Fibroblast of gingiva (primary cell): ENCODE results near the gene PACRG.

ENCODE experiments used
- DNase-seq: peaks from one replicate; pipeline ENCODE4 v3.0.0-alpha.2; 2011; ENCODE audit warnings: low read depth

The PACRG gene

GRCh38 chr6:163335056-163335455 is 607.3 kb downstream of the PACRG start:
- DNase-seq: no peak

DNA sequence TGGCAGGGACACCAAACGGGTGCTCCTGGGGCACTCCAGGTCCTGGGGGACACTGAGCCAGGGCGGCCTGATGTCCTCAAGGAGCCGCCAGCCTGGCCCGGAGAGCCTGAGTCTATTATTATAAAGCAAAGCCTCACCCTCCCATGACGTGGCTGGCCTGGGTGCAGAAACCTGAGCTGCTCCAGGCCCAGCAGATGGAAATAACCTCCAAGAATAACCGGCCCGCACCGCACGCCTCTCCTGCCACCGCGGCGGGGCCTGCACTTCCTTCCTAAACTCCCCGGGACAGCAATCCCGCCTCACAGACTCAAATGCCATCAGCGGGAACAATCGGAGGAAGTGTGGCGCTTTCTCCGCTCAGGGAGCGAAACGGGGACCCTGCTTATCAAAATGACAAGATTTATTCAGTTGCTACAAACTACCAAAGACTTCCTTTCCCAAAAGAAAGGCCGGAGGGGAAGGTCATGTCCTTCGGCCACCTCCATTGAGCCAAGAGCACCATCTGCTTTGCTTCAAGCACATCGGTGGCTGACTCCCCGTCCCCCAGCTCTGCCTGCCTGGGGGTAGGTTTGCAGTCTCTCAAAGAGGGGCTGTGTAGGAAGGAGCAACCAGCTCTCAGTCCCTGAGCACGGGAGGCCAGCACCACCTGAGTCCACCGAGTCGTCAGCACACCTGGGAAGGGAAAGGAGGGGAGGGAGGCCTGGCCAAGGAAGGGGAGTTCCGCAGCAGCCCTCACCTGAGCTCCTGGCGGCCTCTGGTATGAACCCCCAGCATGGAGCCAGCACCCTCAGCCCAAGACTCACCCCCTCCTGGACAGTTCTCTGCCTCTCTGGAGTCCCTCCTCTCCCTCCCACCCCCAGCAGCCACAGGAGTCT is 608.1 kb downstream of the PACRG start:
- no peak for DNase-seq

- no peak for DNase-seq
Measured at GRCh38 chr6:163336961-163337360, 609.2 kb downstream of the PACRG start.

DNA sequence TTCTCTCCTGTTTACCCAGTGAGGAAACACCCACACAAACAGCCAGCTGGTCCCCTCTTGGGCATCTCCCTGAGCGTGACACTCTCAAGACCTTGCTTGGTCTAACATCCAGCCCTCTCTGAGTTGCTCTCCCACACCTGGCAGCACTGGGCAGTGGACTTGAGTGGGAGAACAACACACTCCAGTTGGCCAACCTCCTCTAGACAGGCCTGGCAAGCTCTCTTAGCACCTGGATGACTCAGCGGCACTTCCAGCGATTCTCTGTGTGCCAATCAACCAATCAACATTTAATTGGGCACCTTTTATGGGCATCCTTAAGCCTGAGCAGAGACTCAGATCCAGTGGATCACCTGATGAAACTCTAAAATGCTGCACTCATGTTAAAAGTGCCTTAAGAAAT is 610.2 kb downstream of the PACRG start:
- no peak for DNase-seq

DNA sequence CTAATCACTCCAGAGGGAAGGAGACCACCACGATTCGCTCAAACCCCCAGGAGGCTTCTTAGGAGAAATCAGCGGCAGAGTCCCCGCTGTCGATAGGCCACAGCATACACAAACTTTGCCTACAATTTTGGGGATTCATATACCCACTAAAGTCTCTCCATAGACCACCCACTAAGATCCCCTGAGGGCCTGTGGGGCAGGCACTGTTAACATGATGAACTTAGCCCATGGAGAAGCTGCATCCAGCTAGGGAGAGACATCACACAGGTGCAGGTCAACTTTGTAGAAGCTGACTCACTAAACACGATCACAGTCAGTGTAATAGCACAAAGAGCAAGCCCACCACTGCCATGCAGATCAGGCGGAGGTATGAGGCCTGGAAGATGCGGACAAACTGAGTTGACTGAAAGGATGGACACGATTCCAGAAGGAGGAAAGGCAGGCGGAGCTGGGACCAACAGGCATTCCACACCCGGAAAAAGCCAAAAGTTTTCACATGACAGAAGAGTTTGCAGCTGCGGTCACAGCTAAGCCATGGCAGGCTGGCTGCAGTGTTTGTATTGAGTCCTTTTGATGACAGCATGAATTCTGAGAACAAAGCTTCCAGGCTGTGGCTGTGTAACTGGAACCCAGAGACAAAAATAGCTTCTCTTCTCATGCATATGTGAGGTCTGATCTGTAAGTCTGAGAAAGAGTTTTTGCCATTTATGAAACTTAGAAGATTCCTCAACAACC is 611.1 kb downstream of the PACRG start:
- no peak for DNase-seq

DNA sequence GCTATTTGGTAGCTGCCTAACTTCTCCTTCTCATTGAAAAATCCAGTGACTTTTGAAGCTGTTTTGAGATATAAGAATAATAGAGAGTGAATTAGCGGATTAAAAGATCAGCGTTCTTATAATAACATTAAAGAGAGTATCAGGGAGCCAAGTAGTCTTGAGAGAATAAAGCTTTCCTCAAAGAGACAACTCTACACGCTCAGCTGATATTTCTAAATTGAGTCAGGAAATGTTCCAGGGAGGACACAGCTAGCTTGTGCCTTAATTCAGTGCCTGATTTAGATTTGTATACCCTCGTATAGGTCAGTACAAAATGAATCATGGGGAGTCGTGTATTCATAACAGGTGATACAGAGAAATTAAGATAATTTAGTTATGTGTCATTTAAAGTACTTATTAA is 611.7 kb downstream of the PACRG start:
- DNase-seq: no peak

DNA sequence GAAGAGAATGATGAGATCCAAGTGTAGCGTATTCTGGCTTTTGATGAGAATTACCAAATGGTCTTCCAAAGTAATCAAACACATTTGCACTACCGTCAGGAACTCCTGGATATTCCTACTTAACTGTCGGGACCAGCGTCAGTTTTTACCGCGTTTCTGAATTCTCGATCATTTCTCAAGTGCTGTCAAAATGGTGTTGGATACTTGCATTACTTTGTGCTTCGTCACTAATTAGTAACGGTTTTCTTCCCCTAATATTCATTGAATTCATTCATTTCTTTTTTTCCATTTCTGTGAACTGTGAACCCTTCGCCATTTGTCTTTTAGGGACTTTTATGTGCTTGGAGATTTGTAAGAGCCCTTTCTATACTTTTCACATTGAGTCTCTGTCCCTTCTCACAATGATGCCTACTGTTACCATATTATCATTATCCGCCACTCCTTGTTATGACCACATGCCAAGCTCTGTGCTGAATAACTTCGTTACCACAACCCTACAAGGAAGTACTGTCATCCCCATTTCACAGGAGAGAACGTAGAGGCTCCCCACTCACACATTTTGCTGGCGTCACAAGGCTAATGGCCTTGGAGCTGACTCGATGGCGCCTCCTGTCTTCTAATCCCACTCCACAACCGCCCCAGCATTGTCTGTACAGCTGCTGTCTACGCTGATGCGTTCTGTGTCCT is 612.6 kb downstream of the PACRG start:
- no peak for DNase-seq

DNA sequence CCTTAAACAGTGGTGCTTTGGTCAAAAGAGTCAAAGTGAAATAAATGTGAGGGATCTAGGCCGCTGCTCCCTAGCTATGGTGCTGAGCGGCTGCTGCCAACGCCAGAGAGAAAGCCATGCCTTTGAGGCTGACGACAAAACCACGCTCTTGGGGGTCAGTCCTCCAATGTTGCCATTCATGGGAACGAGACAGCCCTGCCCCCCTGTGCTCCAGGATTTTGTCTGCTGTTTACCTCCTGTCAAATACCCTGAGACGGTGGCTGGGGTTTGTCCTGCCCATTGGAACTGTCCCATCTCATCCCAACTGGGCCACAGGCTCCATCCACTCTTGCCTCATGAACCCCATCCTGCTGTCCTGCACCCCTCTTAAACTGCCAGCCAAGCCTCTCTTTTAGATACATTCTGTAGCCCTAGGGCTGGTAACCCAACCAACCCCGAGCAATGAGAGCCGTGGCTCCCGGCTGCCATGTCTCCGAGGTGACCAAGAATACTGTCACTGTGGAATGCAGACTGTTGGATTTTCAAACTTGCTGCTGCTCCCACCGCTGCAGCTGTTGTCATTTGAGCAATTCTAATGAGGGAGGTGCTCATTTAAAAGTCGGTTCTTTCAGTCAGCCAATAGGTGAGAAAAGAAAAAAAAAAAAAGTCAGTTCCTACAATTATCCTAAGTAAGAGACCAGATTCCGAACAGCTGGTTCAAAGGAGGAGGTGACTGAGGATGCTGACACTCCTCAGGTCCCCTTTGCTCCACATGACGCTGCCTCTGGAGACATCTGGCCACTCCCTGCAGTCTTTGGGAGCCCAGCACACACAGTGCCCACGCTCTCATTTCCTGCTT is 613.7 kb downstream of the PACRG start:
- no peak for DNase-seq

DNA sequence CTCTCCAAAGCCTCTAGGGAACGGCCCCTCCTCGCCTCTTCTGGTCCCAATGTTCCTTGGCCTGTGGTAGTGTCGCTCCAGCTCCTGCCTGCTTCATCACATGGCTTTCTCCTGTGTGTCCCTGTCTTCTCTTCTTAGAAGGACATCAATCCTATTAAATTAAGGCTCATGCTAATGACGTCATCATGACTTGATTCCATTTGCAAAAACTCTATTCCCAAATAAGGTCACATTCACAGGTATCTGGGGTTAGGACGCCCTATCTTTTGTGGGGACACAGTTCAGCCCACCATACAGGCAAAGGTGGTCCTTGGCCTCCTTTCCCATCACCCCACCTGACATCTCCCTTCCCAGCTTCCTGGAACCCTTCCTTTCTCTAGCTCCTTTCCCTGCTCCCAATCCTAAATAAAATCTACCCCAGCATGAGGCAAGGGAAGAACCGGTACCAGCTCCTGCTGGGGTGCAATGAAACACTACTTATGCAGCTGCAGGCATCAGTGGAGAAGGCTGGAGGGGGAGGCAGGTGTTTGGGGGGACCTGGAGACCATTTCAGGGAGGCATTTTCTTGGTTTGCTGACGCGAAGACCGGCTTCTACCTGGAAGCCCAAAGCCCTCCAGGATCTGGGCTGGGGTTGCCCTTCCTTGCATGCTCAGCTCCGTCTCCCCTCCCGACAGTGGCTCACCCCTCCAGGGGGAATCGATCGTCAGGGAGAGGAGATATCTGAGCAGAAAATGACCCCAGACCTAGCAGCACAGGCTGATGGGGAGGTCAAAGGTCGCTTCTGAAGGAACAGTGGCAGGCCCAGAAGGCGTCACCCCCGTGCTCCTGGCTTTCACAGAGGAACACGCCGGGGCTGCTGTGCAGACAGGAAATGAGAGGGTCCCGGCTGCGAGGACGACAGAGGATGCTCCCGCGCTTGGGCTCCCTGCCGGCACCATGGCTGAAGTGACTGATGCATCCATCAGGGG is 615.1 kb downstream of the PACRG start:
- DNase-seq: no peak

GRCh38 chr6:163343609-163344008 is 615.8 kb downstream of the PACRG start:
- DNase-seq: no peak

- no peak for DNase-seq
Measured at GRCh38 chr6:163344411-163344810, 616.6 kb downstream of the PACRG start.

DNA sequence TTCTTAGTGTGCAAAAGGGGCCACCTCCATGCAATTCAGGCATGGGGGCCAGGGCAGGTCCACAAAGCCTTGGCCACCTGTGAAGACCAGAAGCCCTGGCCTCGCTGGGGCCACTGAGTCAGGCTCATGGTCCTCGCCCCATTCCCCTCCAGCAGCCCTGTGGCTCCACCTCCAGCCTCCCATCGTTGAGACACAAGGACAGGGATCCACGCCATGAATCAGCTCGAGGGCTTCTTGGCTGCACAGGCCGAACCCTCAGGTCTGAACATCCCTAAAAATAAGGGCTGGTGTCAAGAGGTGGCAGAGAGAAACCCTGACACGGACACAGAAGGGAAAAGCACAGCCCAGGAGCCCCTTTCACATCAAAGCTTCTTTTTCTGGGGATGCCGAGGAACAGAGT is 618.2 kb downstream of the PACRG start:
- no peak for DNase-seq

DNA sequence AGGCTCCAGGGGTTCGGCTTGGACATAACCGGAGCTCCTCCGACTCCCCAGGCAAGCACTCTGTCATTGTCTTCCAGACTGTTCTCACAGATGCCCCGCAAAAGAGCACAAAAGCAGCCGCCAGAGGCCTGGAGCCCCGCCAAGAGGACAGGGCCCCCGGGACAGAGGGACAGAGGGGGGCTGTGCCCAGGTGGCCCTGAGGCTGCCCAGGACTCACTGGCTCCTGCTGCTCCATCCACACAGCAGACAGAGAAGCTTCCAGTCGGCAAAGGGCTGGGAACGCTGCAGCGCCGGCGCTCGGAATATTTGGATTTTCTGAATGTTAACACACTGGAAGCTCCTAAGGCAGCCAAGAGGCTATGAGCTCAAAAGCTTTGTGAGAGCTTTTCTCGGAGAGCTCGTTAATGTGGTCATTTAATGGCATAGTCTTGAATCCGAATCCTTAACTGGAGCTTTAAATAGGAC is 618.8 kb downstream of the PACRG start:
- DNase-seq: no peak

GRCh38 chr6:163347021-163347446 is 619.3 kb downstream of the PACRG start:
- DNase-seq: no peak

GRCh38 chr6:163348789-163349680 is 621.3 kb downstream of the PACRG start:
- DNase-seq: no peak

- no peak for DNase-seq
Measured at GRCh38 chr6:163349696-163350095, 621.9 kb downstream of the PACRG start.

GRCh38 chr6:163351013-163351412 is 623.2 kb downstream of the PACRG start:
- DNase-seq: no peak

GRCh38 chr6:163352011-163352685 is 624.4 kb downstream of the PACRG start:
- no peak for DNase-seq

GRCh38 chr6:163352966-163353365 is 625.2 kb downstream of the PACRG start:
- no peak for DNase-seq
